ENCODE data around the gene AIG1.

GRCh38 chr6:143241111-143241510 lies 180.4 kb downstream of the AIG1 start:
- TF ChIP-seq CTCF (IDR thresholded peaks at IDR 0.05; ENCODE audit: poor library complexity), result no peak
- TF ChIP-seq EZH2 (IDR thresholded peaks at IDR 0.05; ENCODE audit: borderline replicate concordance), result no peak
- TF ChIP-seq EZH2phosphoT487 (IDR thresholded peaks at IDR 0.05; ENCODE audit: low read depth, severe bottlenecking, unreplicated experiment), result no peak

Data from hepatocyte (in vitro differentiated cells).